Right atrium auricular region (tissue), 2 donors: ENCODE data around the gene GNAT3. TPM values are rescaled to one million over a fixed set of nuclear protein-coding genes. Genes with fewer than 3 reads are reported as not detected.
A peak's percentile ranks its signal among the peaks of the same experiment; 100 is the strongest.

Experiments used
- DNase-seq: peaks from one replicate; pipeline ENCODE4 v3.0.0-alpha.2; 2019; ENCODE audit warnings: low spot score
- H3K27ac ChIP-seq, 2 donors: fragments of 200-600 bp; sonication (generic); 1 replicate in 1 of 2; 2 replicates in 1 of 2; pipeline ENCODE4 v1.5.1; 2016 to 2019
- H3K27me3 ChIP-seq, 2 donors: fragments of 200-600 bp; sonication (generic); one replicate each; pipeline versions ENCODE4 v1.5.1 to v1.6.0; 2017 to 2019
- H3K36me3 ChIP-seq: fragments of 200-600 bp; sonication (generic); one replicate; pipeline ENCODE4 v1.5.1; 2016
- H3K4me1 ChIP-seq, 2 donors: fragments of 200-600 bp; sonication (generic); one replicate each; pipeline versions ENCODE4 v1.5.1 to v1.6.0; 2017 to 2019
- H3K4me3 ChIP-seq, 2 donors: fragments of 200-600 bp; sonication (generic); 1 replicate in 1 of 2; 2 replicates in 1 of 2; pipeline ENCODE4 v1.5.1; 2017 to 2019; ENCODE audit warnings: mild to moderate bottlenecking in 1 of 2, moderate library complexity in 1 of 2
- H3K9me3 ChIP-seq, 2 donors: fragments of 200-600 bp; sonication (generic); one replicate each; pipeline ENCODE4 v1.5.1; 2019
- CTCF ChIP-seq, 2 donors: fragments of 200-600 bp; sonication (generic); IDR thresholded peaks; one replicate each; pipeline ENCODE4 v1.5.1; 2019; ENCODE audit warnings: antibody characterized with exemption in 2 of 2
- total RNA-seq, 2 donors: library from RNA; depleted of rRNA; stranded (reverse); fragments of >200 nt; gene quantifications; one replicate each; pipeline ENCODE4 v1.1.0, GENCODE V29; 2016

Gene GNAT3
- total RNA-seq, 2 donors from 2014 or later = not detected

GRCh38 chr7:80450621-80451308 is 61.1 kb downstream of the GNAT3 start:
- Histone ChIP-seq H3K4me3 (no peak overlapping the region), H3K36me3 (no peaks in the 10 kb centered on the region), H3K27me3 (no peaks in the 10 kb centered on the region), H3K27ac (no peak overlapping the region), H3K4me1 (no peaks in the 10 kb centered on the region), H3K9me3 (no peaks in the 10 kb centered on the region)
- TF ChIP-seq CTCF (IDR thresholded peaks at IDR 0.05) = no peak
- DNase-seq = no peak

DNA sequence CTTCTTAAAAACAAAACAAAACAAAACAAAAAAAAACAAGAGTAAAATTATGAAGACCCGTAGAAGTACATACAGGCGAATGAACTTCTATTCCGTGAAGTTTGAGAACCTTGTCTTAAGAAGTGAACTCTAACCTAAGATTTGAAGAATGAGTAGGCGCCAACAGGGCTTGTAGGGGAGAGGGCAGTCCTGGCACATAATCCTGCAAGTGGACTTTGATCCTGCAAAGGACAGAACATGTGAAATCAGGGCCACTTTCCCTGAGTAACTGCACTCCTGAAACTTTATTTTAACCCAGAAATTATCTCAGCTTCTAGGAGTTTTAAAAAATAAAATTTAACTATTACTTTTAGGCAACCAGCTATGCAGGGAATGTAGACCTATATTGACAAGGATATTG is 62.0 kb downstream of the GNAT3 start:
- Histone ChIP-seq H3K27ac (no peak overlapping the region), H3K4me3 (no peak overlapping the region), H3K36me3 (no peaks in the 10 kb centered on the region), H3K4me1 (no peaks in the 10 kb centered on the region), H3K27me3 (no peaks in the 10 kb centered on the region), H3K9me3 (no peaks in the 10 kb centered on the region)
- TF ChIP-seq CTCF (IDR thresholded peaks at IDR 0.05) = no peak
- DNase-seq = no peak

GRCh38 chr7:80445351-80445750 is 66.5 kb downstream of the GNAT3 start:
- Histone ChIP-seq H3K27ac (no peak overlapping the region), H3K27me3 (no peaks in the 10 kb centered on the region), H3K36me3 (no peaks in the 10 kb centered on the region), H3K9me3 (no peaks in the 10 kb centered on the region), H3K4me3 (no peak overlapping the region), H3K4me1 (peaks cover 0 to 6% of the 10 kb centered on the region in 2 donors)
- no peak for DNase-seq
- TF ChIP-seq CTCF (IDR thresholded peaks at IDR 0.05) = no peak

DNA sequence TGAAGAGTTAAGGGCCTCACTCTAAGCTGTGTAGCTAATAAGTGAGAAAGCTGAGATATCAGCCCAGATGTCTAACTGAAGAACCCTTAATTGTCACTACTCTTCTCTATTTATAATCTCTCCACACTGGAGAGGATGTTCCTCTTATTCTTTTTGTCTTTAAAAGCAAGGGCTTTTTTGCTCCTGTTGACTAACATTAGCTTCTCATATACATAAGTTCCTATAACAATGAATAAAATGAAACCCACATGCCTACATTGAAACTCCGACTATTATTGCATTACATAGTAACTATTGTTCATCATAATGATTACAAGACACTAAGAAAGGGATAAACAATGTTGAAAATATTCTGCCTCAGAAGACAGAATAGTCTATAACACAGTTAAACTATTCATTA is 67.1 kb downstream of the GNAT3 start:
- no peak for TF ChIP-seq CTCF (IDR thresholded peaks at IDR 0.05)
- Histone ChIP-seq H3K27me3 (no peaks in the 10 kb centered on the region), H3K4me3 (no peak overlapping the region), H3K27ac (no peak overlapping the region), H3K36me3 (no peaks in the 10 kb centered on the region), H3K4me1 (peaks cover 0 to 9% of the 10 kb centered on the region in 2 donors), H3K9me3 (no peaks in the 10 kb centered on the region)
- no peak for DNase-seq

DNA sequence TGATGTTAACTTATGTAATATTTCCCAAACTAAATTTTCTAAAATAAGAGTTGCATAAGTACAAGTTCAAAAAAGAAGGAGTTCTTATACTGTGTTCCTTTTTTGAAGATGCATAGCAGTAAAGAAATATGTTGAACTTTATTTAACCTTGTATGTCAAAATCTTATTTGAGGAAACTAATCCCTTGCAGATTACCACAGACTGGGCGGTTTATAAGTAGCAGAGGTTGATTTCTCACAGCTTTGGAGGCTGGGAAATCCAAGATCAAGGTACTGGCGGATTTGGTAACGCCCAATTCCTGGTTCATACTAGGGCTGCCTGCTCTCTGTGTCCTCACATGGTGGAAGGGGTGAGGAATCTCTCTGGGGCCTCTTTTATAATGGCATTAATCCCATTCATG is 68.5 kb downstream of the GNAT3 start:
- DNase-seq = no peak
- TF ChIP-seq CTCF (IDR thresholded peaks at IDR 0.05) = no peak
- H3K27ac ChIP-seq = no peak overlapping the region
- no peaks in the 10 kb centered on the region for H3K36me3 ChIP-seq
- H3K9me3 ChIP-seq = no peaks in the 10 kb centered on the region
- no peak overlapping the region for H3K4me3 ChIP-seq
- H3K27me3 ChIP-seq = no peaks in the 10 kb centered on the region
- H3K4me1 ChIP-seq = peaks cover 0 to 9% of the 10 kb centered on the region in 2 donors

- Histone ChIP-seq H3K4me3 (no peak overlapping the region), H3K36me3 (no peaks in the 10 kb centered on the region), H3K27ac (peak overlapping the region in 1 of 2 donors; percentile 8), H3K4me1 (peaks cover 0 to 9% of the 10 kb centered on the region in 2 donors), H3K9me3 (peaks cover 0 to 6% of the 10 kb centered on the region in 2 donors), H3K27me3 (no peaks in the 10 kb centered on the region)
- DNase-seq = no peak
- TF ChIP-seq CTCF (IDR thresholded peaks at IDR 0.05) = no peak
Measured at GRCh38 chr7:80440883-80441282, 71.0 kb downstream of the GNAT3 start.
